HepG2 (cell line): Measurements from ENCODE around the gene TMEM235. TPM values are rescaled to one million over a fixed set of nuclear protein-coding genes. Genes with fewer than 3 reads are reported as not detected.

ENCODE experiments used
- ARNT ChIP-seq: fragments of 450-650 bp; IDR thresholded peaks from 2 replicates; pipeline ENCODE4 v1.6.1; 2017
- KDM6A ChIP-seq: IDR thresholded peaks from 2 replicates; pipeline ENCODE4 v1.6.1; 2016; ENCODE audit warnings: low read depth
- KLF11 ChIP-seq: IDR thresholded peaks from 2 replicates; pipeline ENCODE4 v1.6.1; 2016; ENCODE audit warnings: missing compliant biosample characterization
- MLLT10 ChIP-seq: sonication (generic); formaldehyde crosslinking; IDR thresholded peaks from 2 replicates; pipeline ENCODE4 v1.4.0; 2020; ENCODE audit warnings: missing genetic modification reagents
- MTF1 ChIP-seq: sonication (generic); formaldehyde crosslinking; IDR thresholded peaks from 2 replicates; pipeline ENCODE4 v1.5.0; 2020; ENCODE audit warnings: missing genetic modification reagents
- SATB2 ChIP-seq: sonication (generic); formaldehyde crosslinking; IDR thresholded peaks from 2 replicates; pipeline ENCODE4 v1.5.0; 2020; ENCODE audit warnings: missing genetic modification reagents
- TRIM24 ChIP-seq: sonication (generic); formaldehyde crosslinking; IDR thresholded peaks from 2 replicates; pipeline ENCODE4 v1.8.0; 2022; ENCODE audit warnings: mild to moderate bottlenecking, missing genetic modification reagents
- ZNF143 ChIP-seq: sonication (generic); formaldehyde crosslinking; IDR thresholded peaks from 2 replicates; pipeline ENCODE4 v1.4.0; 2020; ENCODE audit warnings: missing genetic modification reagents
- ZNF329 ChIP-seq: sonication (generic); formaldehyde crosslinking; IDR thresholded peaks from 2 replicates; pipeline ENCODE4 v1.9.0; 2021; ENCODE audit warnings: low read depth, mild to moderate bottlenecking, missing genetic modification reagents
- ZNF354B ChIP-seq: sonication (generic); formaldehyde crosslinking; IDR thresholded peaks from 2 replicates; pipeline ENCODE4 v1.8.0; 2022; ENCODE audit warnings: mild to moderate bottlenecking, missing genetic modification reagents
- ZNF431 ChIP-seq: sonication (generic); formaldehyde crosslinking; IDR thresholded peaks from 2 replicates; pipeline ENCODE4 v1.9.0; 2022; ENCODE audit warnings: missing genetic modification reagents, low read depth, mild to moderate bottlenecking, borderline replicate concordance
- ZNF614 ChIP-seq: IDR thresholded peaks from 2 replicates; pipeline ENCODE4 v1.6.1; 2018; ENCODE audit warnings: missing biosample characterization, missing genetic modification reagents, inconsistent platforms, borderline replicate concordance
- ZNF652 ChIP-seq: IDR thresholded peaks from 2 replicates; pipeline ENCODE4 v1.6.1; 2016; ENCODE audit warnings: low read depth, borderline replicate concordance
- ZNF749 ChIP-seq: sonication (generic); formaldehyde crosslinking; IDR thresholded peaks from 2 replicates; pipeline ENCODE4 v1.8.0; 2022; ENCODE audit warnings: mild to moderate bottlenecking, missing genetic modification reagents, moderate library complexity, borderline replicate concordance
- polyA plus RNA-seq, 8 experiments: library from polyadenylated mRNA; depleted of rRNA in 3 of 8; stranded (reverse) in 7 of 8; unstranded in 1 of 8; fragments of >200 nt; fragmentation: Illumina TruSeq in 4 of 8; extraction: Trizol in 4 of 8; gene quantifications; 2 replicates each; pipeline versions ENCODE4 v1.2.1 to v1.2.3, GENCODE V29; 2011 to 2016; ENCODE audit warnings: low read depth in 4 of 8, missing spikeins in 1 of 8, mixed read lengths in 1 of 8; ENCODE audit not compliant: insufficient read depth in 1 of 8
- total RNA-seq, 5 experiments: library from RNA; depleted of rRNA; stranded (reverse); fragments of >200 nt; fragmentation: Illumina TruSeq; extraction: Trizol; gene quantifications; 2 replicates each; pipeline ENCODE4 v1.2.3, GENCODE V29; 2016; ENCODE audit warnings: low read depth in 1 of 5
- TF ChIP-seq, protein P1 (sequence below): sonication (generic); formaldehyde crosslinking; IDR thresholded peaks from 2 replicates; pipeline ENCODE4 v1.5.0; 2020; ENCODE audit warnings: mild to moderate bottlenecking, missing genetic modification reagents, borderline replicate concordance
- TF ChIP-seq, protein P2 (sequence below): sonication (generic); formaldehyde crosslinking; IDR thresholded peaks from 2 replicates; pipeline ENCODE4 v1.5.1; 2020; ENCODE audit warnings: missing genetic modification reagents, mild to moderate bottlenecking, borderline replicate concordance
- TF ChIP-seq, protein P3 (sequence below): sonication (generic); formaldehyde crosslinking; IDR thresholded peaks from 2 replicates; pipeline ENCODE4 v1.9.0; 2021; ENCODE audit warnings: missing genetic modification reagents, borderline replicate concordance
- TF ChIP-seq, protein P4 (sequence below): IDR thresholded peaks from 2 replicates; pipeline ENCODE4 v1.6.1; 2016; ENCODE audit warnings: mild to moderate bottlenecking, missing biosample characterization, missing genetic modification reagents
- TF ChIP-seq, protein P5 (sequence below): sonication (generic); formaldehyde crosslinking; conservative IDR thresholded peaks from 2 replicates; pipeline ENCODE4 v1.4.0; 2020; ENCODE audit warnings: missing genetic modification reagents
- TF ChIP-seq, protein P6 (sequence below): sonication (generic); formaldehyde crosslinking; IDR thresholded peaks from 2 replicates; pipeline ENCODE4 v1.4.0; 2020; ENCODE audit warnings: mild to moderate bottlenecking, low read depth, missing genetic modification reagents

The TMEM235 gene
- total and polyA plus RNA-seq, 2 of the 13 experiments (the other 11 are each of a cell fraction or from before 2014, with no cell fraction given): not detected

DNA sequence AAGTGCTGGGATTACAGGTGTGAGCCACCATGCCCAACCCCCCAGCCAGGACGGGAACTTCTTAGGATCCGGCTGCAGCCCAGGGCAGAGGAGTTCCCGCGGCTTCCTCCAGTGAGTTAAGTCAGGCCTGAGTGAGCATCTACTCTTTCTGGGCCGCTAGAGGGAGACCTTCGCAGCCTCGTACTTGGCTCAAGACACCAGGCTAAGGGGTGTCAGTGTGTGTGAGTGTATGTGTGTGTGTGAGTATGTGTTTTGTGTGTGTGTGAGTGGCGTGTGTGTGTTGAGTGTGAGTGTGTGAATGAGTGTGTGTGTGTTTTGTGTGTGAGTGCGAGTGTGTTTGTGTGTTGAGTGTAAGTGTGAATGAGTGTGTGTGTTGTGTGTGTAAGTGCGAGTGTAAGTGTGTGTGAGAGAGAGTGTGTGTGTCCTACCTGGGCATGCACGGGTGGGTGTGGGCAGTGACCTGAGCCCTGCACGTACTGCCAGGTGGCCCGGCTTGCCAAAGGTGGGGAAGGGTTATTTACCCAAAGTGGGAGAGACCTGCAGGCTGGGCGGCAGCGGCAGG, 58.5 kb downstream of the TMEM235 start (continued):
- TF ChIP-seq MLLT10 (CRISPR knock-in tag): no peak
- TF ChIP-seq ZNF329 (CRISPR knock-in tag): peak; percentile 42; the same call in 1 of the 2 replicates
- no peak for TF ChIP-seq ZNF652 (CRISPR knock-in tag)
- TF ChIP-seq, protein P1, sequence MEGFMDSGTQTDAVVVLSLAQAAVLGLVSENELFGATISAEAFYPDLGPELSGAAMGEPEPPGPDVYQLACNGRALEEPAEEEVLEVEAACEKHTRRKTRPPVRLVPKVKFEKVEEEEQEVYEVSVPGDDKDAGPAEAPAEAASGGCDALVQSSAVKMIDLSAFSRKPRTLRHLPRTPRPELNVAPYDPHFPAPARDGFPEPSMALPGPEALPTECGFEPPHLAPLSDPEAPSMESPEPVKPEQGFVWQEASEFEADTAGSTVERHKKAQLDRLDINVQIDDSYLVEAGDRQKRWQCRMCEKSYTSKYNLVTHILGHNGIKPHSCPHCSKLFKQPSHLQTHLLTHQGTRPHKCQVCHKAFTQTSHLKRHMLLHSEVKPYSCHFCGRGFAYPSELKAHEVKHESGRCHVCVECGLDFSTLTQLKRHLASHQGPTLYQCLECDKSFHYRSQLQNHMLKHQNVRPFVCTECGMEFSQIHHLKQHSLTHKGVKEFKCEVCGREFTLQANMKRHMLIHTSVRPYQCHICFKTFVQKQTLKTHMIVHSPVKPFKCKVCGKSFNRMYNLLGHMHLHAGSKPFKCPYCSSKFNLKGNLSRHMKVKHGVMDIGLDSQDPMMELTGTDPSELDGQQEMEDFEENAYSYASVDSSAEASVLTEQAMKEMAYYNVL (CRISPR knock-in tag): no peak
- TF ChIP-seq, protein P2, sequence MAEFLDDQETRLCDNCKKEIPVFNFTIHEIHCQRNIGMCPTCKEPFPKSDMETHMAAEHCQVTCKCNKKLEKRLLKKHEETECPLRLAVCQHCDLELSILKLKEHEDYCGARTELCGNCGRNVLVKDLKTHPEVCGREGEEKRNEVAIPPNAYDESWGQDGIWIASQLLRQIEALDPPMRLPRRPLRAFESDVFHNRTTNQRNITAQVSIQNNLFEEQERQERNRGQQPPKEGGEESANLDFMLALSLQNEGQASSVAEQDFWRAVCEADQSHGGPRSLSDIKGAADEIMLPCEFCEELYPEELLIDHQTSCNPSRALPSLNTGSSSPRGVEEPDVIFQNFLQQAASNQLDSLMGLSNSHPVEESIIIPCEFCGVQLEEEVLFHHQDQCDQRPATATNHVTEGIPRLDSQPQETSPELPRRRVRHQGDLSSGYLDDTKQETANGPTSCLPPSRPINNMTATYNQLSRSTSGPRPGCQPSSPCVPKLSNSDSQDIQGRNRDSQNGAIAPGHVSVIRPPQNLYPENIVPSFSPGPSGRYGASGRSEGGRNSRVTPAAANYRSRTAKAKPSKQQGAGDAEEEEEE: no peak
- TF ChIP-seq, protein P3, sequence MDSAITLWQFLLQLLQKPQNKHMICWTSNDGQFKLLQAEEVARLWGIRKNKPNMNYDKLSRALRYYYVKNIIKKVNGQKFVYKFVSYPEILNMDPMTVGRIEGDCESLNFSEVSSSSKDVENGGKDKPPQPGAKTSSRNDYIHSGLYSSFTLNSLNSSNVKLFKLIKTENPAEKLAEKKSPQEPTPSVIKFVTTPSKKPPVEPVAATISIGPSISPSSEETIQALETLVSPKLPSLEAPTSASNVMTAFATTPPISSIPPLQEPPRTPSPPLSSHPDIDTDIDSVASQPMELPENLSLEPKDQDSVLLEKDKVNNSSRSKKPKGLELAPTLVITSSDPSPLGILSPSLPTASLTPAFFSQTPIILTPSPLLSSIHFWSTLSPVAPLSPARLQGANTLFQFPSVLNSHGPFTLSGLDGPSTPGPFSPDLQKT (CRISPR knock-in tag): no peak
- no peak for TF ChIP-seq ZNF354B
- TF ChIP-seq, protein P4, sequence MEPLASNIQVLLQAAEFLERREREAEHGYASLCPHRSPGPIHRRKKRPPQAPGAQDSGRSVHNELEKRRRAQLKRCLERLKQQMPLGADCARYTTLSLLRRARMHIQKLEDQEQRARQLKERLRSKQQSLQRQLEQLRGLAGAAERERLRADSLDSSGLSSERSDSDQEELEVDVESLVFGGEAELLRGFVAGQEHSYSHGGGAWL (CRISPR knock-in tag): no peak
- TF ChIP-seq ZNF749 (CRISPR knock-in tag): no peak
- no peak for TF ChIP-seq MTF1 (CRISPR knock-in tag)
- no peak for TF ChIP-seq SATB2 (CRISPR knock-in tag)
- peak; percentile 7; the same call in 1 of the 2 replicates for TF ChIP-seq ARNT
- no peak for TF ChIP-seq KLF11 (CRISPR knock-in tag)
- no peak for TF ChIP-seq KDM6A (CRISPR knock-in tag)
- TF ChIP-seq ZNF431 (CRISPR knock-in tag): no peak
- no peak for TF ChIP-seq ZNF143 (CRISPR knock-in tag)
- TF ChIP-seq, protein P5, sequence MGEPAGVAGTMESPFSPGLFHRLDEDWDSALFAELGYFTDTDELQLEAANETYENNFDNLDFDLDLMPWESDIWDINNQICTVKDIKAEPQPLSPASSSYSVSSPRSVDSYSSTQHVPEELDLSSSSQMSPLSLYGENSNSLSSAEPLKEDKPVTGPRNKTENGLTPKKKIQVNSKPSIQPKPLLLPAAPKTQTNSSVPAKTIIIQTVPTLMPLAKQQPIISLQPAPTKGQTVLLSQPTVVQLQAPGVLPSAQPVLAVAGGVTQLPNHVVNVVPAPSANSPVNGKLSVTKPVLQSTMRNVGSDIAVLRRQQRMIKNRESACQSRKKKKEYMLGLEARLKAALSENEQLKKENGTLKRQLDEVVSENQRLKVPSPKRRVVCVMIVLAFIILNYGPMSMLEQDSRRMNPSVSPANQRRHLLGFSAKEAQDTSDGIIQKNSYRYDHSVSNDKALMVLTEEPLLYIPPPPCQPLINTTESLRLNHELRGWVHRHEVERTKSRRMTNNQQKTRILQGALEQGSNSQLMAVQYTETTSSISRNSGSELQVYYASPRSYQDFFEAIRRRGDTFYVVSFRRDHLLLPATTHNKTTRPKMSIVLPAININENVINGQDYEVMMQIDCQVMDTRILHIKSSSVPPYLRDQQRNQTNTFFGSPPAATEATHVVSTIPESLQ (CRISPR knock-in tag): no peak
- TF ChIP-seq, protein P6, sequence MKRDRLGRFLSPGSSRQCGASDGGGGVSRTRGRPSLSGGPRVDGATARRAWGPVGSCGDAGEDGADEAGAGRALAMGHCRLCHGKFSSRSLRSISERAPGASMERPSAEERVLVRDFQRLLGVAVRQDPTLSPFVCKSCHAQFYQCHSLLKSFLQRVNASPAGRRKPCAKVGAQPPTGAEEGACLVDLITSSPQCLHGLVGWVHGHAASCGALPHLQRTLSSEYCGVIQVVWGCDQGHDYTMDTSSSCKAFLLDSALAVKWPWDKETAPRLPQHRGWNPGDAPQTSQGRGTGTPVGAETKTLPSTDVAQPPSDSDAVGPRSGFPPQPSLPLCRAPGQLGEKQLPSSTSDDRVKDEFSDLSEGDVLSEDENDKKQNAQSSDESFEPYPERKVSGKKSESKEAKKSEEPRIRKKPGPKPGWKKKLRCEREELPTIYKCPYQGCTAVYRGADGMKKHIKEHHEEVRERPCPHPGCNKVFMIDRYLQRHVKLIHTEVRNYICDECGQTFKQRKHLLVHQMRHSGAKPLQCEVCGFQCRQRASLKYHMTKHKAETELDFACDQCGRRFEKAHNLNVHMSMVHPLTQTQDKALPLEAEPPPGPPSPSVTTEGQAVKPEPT: 0 out of 2 replicates have a peak, but pooled peaks have one; percentile 26
- TF ChIP-seq ZNF614: peak; percentile 37; the same call in 1 of the 2 replicates
- no peak for TF ChIP-seq TRIM24 (CRISPR knock-in tag)
